WTC11 (cell line): ENCODE measurements around the gene AJAP1. TPM values are rescaled to one million over a fixed set of nuclear protein-coding genes. Genes with fewer than 3 reads are reported as not detected.

Experiments used
- ATAC-seq: fragments of 200-7000 bp; cut with Tn5 transposase; 2 replicates; pipeline ENCODE4 v1.10.0; 2021; ENCODE audit warnings: mild to moderate bottlenecking, moderate library complexity
- CTCF ChIA-PET: fragments of 300-600 bp; sonication (Branson Sonifier 250); formaldehyde crosslinking; loops from one replicate; lab custom pipeline; 2021; ENCODE audit warnings: antibody characterized with exemption; lab: Charles Lee
- POLR2A ChIA-PET: fragments of 350-600 bp; sonication (Branson Sonifier 250); formaldehyde crosslinking; loops from one replicate; lab custom pipeline; 2021; ENCODE audit warnings: antibody characterized with exemption; lab: Charles Lee
- DNase-seq: peaks from one replicate; pipeline ENCODE4 v3.0.0; 2021; ENCODE audit warnings: low spot score
- H3K27ac Mint-ChIP-seq: 2 replicates; pipeline ENCODE4 v1.8.0; 2021; ENCODE audit warnings: mixed read lengths
- H3K27me3 Mint-ChIP-seq: 2 replicates; pipeline ENCODE4 v1.8.0; 2021; ENCODE audit warnings: low read depth, mild to moderate bottlenecking, moderate library complexity, mixed read lengths
- H3K36me3 Mint-ChIP-seq: 2 replicates; pipeline ENCODE4 v1.8.0; 2021; ENCODE audit warnings: mixed read lengths
- H3K4me1 Mint-ChIP-seq: 2 replicates; pipeline ENCODE4 v1.8.0; 2022; ENCODE audit warnings: mixed read lengths
- H3K4me3 Mint-ChIP-seq: 2 replicates; pipeline ENCODE4 v1.8.0; 2021; ENCODE audit warnings: mild to moderate bottlenecking, moderate library complexity, mixed read lengths
- H3K9me3 Mint-ChIP-seq: 2 replicates; pipeline ENCODE4 v1.8.0; 2021; ENCODE audit warnings: mixed read lengths
- ATF6 ChIP-seq: sonication (generic); formaldehyde crosslinking; IDR thresholded peaks from 2 replicates; pipeline ENCODE4 v1.8.1; 2023; ENCODE audit warnings: mild to moderate bottlenecking, missing genetic modification reagents
- ELF4 ChIP-seq: sonication (generic); formaldehyde crosslinking; IDR thresholded peaks from 2 replicates; pipeline ENCODE4 v1.8.1; 2022; ENCODE audit warnings: low read depth, mild to moderate bottlenecking, moderate library complexity, missing genetic modification reagents
- FOXJ3 ChIP-seq: sonication (generic); formaldehyde crosslinking; IDR thresholded peaks from 2 replicates; pipeline ENCODE4 v1.9.0; 2021; ENCODE audit warnings: missing genetic modification reagents, mild to moderate bottlenecking, borderline replicate concordance
- FOXP4 ChIP-seq: sonication (generic); formaldehyde crosslinking; IDR thresholded peaks from 2 replicates; pipeline ENCODE4 v1.8.0; 2022; ENCODE audit warnings: mild to moderate bottlenecking, missing genetic modification reagents
- NFYB ChIP-seq: sonication (generic); formaldehyde crosslinking; conservative IDR thresholded peaks from 2 replicates; pipeline ENCODE4 v1.8.0; 2022; ENCODE audit warnings: low read depth, missing genetic modification reagents
- NR3C1 ChIP-seq: sonication (generic); formaldehyde crosslinking; conservative IDR thresholded peaks from 2 replicates; pipeline ENCODE4 v1.8.1; 2023; ENCODE audit warnings: low read depth, mild to moderate bottlenecking, missing genetic modification reagents
- OVOL2 ChIP-seq: fragments of 250-450 bp; sonication (Bioruptor Pico); IDR thresholded peaks from 2 replicates; pipeline ENCODE4 v1.9.0; 2021; ENCODE audit warnings: mild to moderate bottlenecking, borderline replicate concordance
- PRRX2 ChIP-seq: fragments of 250-450 bp; sonication (Bioruptor Pico); IDR thresholded peaks from 2 replicates; pipeline ENCODE4 v1.8.0; 2021; ENCODE audit warnings: mild to moderate bottlenecking
- RORB ChIP-seq: fragments of 250-450 bp; sonication (Bioruptor Pico); IDR thresholded peaks from 2 replicates; pipeline ENCODE4 v1.9.0; 2021; ENCODE audit warnings: mild to moderate bottlenecking
- SMAD4 ChIP-seq: sonication (generic); formaldehyde crosslinking; IDR thresholded peaks from 2 replicates; pipeline ENCODE4 v1.8.0; 2022; ENCODE audit warnings: mild to moderate bottlenecking, missing genetic modification reagents
- TEAD1 ChIP-seq: sonication (generic); formaldehyde crosslinking; IDR thresholded peaks from 2 replicates; pipeline ENCODE4 v1.8.0; 2022; ENCODE audit warnings: mild to moderate bottlenecking, missing genetic modification reagents
- USF2 ChIP-seq: sonication (generic); formaldehyde crosslinking; IDR thresholded peaks from 2 replicates; pipeline ENCODE4 v1.8.1; 2023; ENCODE audit warnings: mild to moderate bottlenecking, missing genetic modification reagents, moderate library complexity
- ZNF281 ChIP-seq: sonication (generic); formaldehyde crosslinking; IDR thresholded peaks from 2 replicates; pipeline ENCODE4 v1.8.0; 2023; ENCODE audit warnings: mild to moderate bottlenecking, missing genetic modification reagents
- ZNF396 ChIP-seq: fragments of 250-450 bp; sonication (Bioruptor Pico); IDR thresholded peaks from 2 replicates; pipeline ENCODE4 v1.8.0; 2021; ENCODE audit warnings: mild to moderate bottlenecking, moderate library complexity, borderline replicate concordance
- ZNF671 ChIP-seq: fragments of 250-450 bp; sonication (Bioruptor Pico); IDR thresholded peaks from 2 replicates; pipeline ENCODE4 v1.8.0; 2021; ENCODE audit warnings: mild to moderate bottlenecking
- ZSCAN18 ChIP-seq: fragments of 250-450 bp; sonication (Bioruptor Pico); IDR thresholded peaks from 2 replicates; pipeline ENCODE4 v2.1.2; 2022; ENCODE audit warnings: mild to moderate bottlenecking, moderate library complexity
- total RNA-seq: library from RNA; stranded (reverse); gene quantifications from 3 replicates; pipeline ENCODE4 v1.2.3, GENCODE V29; 2021
- TF ChIP-seq, protein P1 (sequence below): sonication (generic); formaldehyde crosslinking; IDR thresholded peaks from 2 replicates; pipeline ENCODE4 v1.8.1; 2022; ENCODE audit warnings: low read depth, mild to moderate bottlenecking, moderate library complexity, missing genetic modification reagents, borderline replicate concordance

The AJAP1 gene
- total RNA-seq, 1 experiment from 2014 or later: 2.1 TPM

DNA sequence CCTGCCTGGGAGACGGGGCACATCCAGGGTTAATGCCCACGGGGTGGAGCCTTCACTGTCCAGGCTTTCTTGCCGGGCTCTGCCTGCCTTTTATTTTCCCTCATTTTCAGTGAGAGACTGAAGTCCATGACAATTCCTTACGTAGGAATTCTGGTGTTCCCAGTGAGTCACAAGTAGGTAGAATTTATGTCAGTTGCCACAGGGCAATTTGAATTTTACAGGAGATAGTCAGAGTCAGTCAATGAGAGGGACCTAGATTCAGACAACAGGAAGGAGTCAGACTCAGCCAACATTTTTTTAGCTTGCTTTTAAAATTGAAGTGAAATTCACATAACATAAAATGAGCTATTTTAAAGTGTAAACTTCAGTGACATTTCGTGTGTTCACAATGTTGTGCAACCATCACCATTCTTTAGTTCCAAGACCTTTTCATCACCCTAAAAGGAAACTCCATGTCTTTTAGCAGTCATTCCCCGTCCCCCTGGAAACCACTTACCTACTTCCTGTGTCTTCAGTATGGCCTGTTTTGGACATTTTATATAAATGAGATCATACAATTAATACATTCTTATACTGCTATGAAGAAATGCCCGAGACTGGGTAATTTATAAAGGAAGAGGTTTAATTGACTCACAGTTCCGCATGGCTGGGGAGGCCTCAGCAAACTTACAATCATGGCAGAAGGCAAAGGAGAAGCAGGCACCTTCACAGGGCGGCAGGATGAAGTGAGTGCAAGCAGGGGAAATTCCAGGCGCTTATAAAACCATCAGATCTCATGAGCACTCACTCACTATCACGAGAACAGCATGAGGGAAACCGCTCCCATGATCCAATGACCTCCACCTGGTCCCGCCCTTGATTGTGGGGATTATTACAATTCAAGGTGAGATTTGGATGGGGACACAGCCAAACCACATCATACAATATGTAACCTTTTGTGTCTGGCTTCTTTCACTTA, 14.6 kb downstream of the AJAP1 start:
- no peak for ATAC-seq
- Mint-ChIP-seq H3K27me3 (peaks cover 11% of the 10 kb centered on the region), H3K4me1 (no peaks in the 10 kb centered on the region), H3K27ac (no peak overlapping the region), H3K4me3 (no peak overlapping the region), H3K9me3 (peaks cover 67% of the 10 kb centered on the region), H3K36me3 (peaks cover 69% of the 10 kb centered on the region)
- no peak for DNase-seq
- POLR2A ChIA-PET: no interaction called here
- no peak for TF ChIP-seq NFYB
- TF ChIP-seq USF2: no peak
- TF ChIP-seq, protein P1, sequence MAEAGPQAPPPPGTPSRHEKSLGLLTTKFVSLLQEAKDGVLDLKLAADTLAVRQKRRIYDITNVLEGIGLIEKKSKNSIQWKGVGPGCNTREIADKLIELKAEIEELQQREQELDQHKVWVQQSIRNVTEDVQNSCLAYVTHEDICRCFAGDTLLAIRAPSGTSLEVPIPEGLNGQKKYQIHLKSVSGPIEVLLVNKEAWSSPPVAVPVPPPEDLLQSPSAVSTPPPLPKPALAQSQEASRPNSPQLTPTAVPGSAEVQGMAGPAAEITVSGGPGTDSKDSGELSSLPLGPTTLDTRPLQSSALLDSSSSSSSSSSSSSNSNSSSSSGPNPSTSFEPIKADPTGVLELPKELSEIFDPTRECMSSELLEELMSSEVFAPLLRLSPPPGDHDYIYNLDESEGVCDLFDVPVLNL (CRISPR knock-in tag): no peak
- no peak for TF ChIP-seq ZNF396 (CRISPR knock-in tag)
- no peak for TF ChIP-seq RORB (CRISPR knock-in tag)
- TF ChIP-seq ZNF671 (CRISPR knock-in tag): no peak
- TF ChIP-seq ZNF281 (CRISPR knock-in tag): no peak
- TF ChIP-seq OVOL2 (CRISPR knock-in tag): no peak
- no peak for TF ChIP-seq TEAD1 (CRISPR knock-in tag)
- TF ChIP-seq FOXP4 (CRISPR knock-in tag): no peak
- TF ChIP-seq NR3C1 (CRISPR knock-in tag): no peak
- TF ChIP-seq ELF4: no peak
- no peak for TF ChIP-seq SMAD4
- no peak for TF ChIP-seq PRRX2 (CRISPR knock-in tag)
- no peak for TF ChIP-seq ATF6 (CRISPR knock-in tag)
- CTCF ChIA-PET: no interaction called here

- Mint-ChIP-seq H3K27me3 (peaks cover 15% of the 10 kb centered on the region), H3K4me1 (no peaks in the 10 kb centered on the region), H3K9me3 (peaks cover 67% of the 10 kb centered on the region), H3K27ac (no peak overlapping the region), H3K36me3 (peaks cover 74% of the 10 kb centered on the region), H3K4me3 (no peak overlapping the region)
- ATAC-seq: no peak
- TF ChIP-seq ZSCAN18 (CRISPR knock-in tag) (no peak), FOXJ3 (CRISPR knock-in tag) (no peak)
- CTCF ChIA-PET: no interaction called here
- DNase-seq: no peak
- POLR2A ChIA-PET: no interaction called here
Observed at GRCh38 chr1:4670265-4670664, 15.9 kb downstream of the AJAP1 start.
